ENCODE results near the gene COX8A. TPM values are rescaled to one million over a fixed set of nuclear protein-coding genes. Genes with fewer than 3 reads are reported as not detected.
A peak's percentile ranks its signal among the peaks of the same experiment; 100 is the strongest.

The COX8A gene
- total and polyA plus RNA-seq, 10 of the 15 experiments (the other 5 are each of a cell fraction or from before 2014, with no cell fraction given) = 243 to 1,476 (median 522) TPM

DNA sequence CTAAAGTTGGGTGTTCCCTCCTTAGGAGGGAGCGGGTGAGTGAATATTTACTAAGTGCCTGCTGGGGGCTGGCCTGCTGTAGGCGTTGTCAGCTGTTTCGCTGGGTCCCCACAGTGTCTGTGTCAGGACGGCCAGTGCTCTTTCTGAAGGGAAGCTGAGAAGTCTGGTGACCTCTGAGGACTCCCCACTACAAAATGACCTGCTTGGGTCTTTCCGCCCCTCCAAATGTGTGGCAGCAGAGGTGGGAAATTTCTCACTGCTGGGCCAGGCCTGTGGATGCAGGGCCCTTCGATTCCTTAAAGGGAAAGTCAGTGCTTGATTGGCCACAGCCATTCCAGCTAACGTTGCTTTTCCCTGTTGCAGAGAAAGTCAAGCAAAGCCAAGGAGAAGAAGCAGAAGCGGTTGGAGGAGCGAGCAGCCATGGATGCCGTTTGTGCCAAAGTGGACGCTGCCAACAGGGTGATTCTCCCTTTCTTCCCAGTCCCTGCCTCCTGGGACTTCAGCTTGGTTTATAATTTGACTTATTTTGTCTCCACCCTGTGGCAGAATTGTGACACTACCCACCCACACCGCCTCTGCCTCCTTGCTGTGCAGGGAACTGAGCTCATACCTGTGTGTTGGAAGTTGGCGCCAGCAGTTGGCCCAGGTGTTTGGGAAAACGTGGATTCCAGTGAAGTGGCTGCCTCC lies 28.8 kb upstream of the COX8A start:
- FAIRE-seq (peak; percentile 23), ATAC-seq (peak; percentile 94), DNase-seq (ENCODE audit: low read depth, low spot score) (no peak)
- ChIA-PET CTCF (interaction anchor here (0.6 to 12.7 kb wide), 35 partner anchors 9 to 467 kb away, joined by 3 to 271 read pairs (median 4); partner anchors contain the start of genes ATL3, MARK2, RCOR2 and ZFTA), SMC1A (ENCODE audit: uncharacterized antibody, unreplicated experiment) (interaction anchor here (0.7 to 11.4 kb wide), 18 partner anchors 11 to 396 kb away, joined by 3 to 234 read pairs (median 4); partner anchors contain the start of genes MARK2, RCOR2 and ZFTA), RAD21 (ENCODE audit: unreplicated experiment) (interaction anchor here (0.9 to 6.0 kb wide), 13 partner anchors 10 to 220 kb away, joined by 3 to 101 read pairs (median 4); partner anchors contain the start of genes MARK2 and ZFTA), POLR2A (interaction anchor here (0.5 to 1.8 kb wide), 3 partner anchors 28 to 108 kb away, joined by 4 to 8 read pairs (median 4); partner anchors contain the start of gene RCOR2)
- no peaks in the 10 kb centered on the region for H3K27me3 ChIP-seq (replicated peaks in 1 of 2; ENCODE audit: control insufficient read depth in 2 of 2, insufficient read depth in 2 of 2, low read length in 1 of 2)
- H3K36me3 ChIP-seq (ENCODE audit: control insufficient read depth in 2 of 2, insufficient read depth in 2 of 2, low read length in 1 of 2) = peaks cover 8 to 14% of the 10 kb centered on the region in 2 experiments; a peak in 3 of 4 replicates
- no peak overlapping the region for H3K4me3 ChIP-seq
- H3K9ac ChIP-seq (ENCODE audit: control insufficient read depth, insufficient read depth, low read length) = no peak overlapping the region
- in situ Hi-C loops (cut with MboI) = loop anchor here (5.0 kb wide), 1 partner anchor 108 kb away; the partner anchor contains the start of gene MARK2
- WGBS (ENCODE audit: insufficient coverage, insufficient replicate concordance, low lambda C conversion rate, missing lambda C conversion rate) = 49% methylated on average over 14 of the region's 14 CpGs
- no peaks in the 10 kb centered on the region for H3K9me3 ChIP-seq (replicated peaks; ENCODE audit: control insufficient read depth, insufficient read depth, low read length)
- intact Hi-C loops (cut with micrococcal nuclease; ENCODE audit: unreplicated experiment) = loop anchor here (1.0 kb wide), 1 partner anchor 108 kb away; no protein-coding TSS in a partner anchor
- BruUV-seq (replicated peaks) = no TSS peak
- H3K27ac ChIP-seq (ENCODE audit: control insufficient read depth, insufficient read depth) = no peak overlapping the region
- H2AFZ ChIP-seq (ENCODE audit: control insufficient read depth, low read depth, low read length) = no peak overlapping the region
- H3K4me1 ChIP-seq (ENCODE audit: control insufficient read depth, insufficient read depth, low read length) = peaks cover 16% of the 10 kb centered on the region
- no peaks in the 10 kb centered on the region for H4K20me1 ChIP-seq (ENCODE audit: control insufficient read depth, insufficient read depth)
- no peak overlapping the region for H3K4me2 ChIP-seq (ENCODE audit: control insufficient read depth, insufficient read depth)
- H3K79me2 ChIP-seq (ENCODE audit: control insufficient read depth, insufficient read depth, low read length) = peaks cover 26% of the 10 kb centered on the region
- TF ChIP-seq ZNF384 (IDR thresholded peaks at IDR 0.05; ENCODE audit: borderline replicate concordance, low read depth, low read length) = no peak
- TF ChIP-seq NBN (IDR thresholded peaks at IDR 0.05) = 0 out of 2 replicates have a peak, but pooled peaks have one; percentile 34
- TF ChIP-seq RELB (IDR thresholded peaks at IDR 0.05; ENCODE audit: low read depth) = 0 out of 2 replicates have a peak, but pooled peaks have one; percentile 23
- TF ChIP-seq MEF2B (IDR thresholded peaks at IDR 0.05; ENCODE audit: partially characterized antibody, poor library complexity, severe bottlenecking) = peak; percentile 77
- no peak for TF ChIP-seq MLLT1 (IDR thresholded peaks at IDR 0.05)
- no peak for TF ChIP-seq SMARCA5 (IDR thresholded peaks at IDR 0.05)
- TF ChIP-seq, protein P1, sequence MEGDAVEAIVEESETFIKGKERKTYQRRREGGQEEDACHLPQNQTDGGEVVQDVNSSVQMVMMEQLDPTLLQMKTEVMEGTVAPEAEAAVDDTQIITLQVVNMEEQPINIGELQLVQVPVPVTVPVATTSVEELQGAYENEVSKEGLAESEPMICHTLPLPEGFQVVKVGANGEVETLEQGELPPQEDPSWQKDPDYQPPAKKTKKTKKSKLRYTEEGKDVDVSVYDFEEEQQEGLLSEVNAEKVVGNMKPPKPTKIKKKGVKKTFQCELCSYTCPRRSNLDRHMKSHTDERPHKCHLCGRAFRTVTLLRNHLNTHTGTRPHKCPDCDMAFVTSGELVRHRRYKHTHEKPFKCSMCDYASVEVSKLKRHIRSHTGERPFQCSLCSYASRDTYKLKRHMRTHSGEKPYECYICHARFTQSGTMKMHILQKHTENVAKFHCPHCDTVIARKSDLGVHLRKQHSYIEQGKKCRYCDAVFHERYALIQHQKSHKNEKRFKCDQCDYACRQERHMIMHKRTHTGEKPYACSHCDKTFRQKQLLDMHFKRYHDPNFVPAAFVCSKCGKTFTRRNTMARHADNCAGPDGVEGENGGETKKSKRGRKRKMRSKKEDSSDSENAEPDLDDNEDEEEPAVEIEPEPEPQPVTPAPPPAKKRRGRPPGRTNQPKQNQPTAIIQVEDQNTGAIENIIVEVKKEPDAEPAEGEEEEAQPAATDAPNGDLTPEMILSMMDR (IDR thresholded peaks at IDR 0.05 in 2 of 3, conservative IDR thresholded peaks at IDR 0.05 in 1 of 3; ENCODE audit: control insufficient read depth in 2 of 3, extremely low read depth in 1 of 3, insufficient read depth in 1 of 3, low read depth in 3 of 3, low read length in 3 of 3) = peak; percentile 61 to 81 (median 69); a peak in 5 of 6 replicates
- peak; percentile 63; the same call in 1 of the 2 replicates for TF ChIP-seq IKZF1 (conservative IDR thresholded peaks at IDR 0.05)
- no peak for TF ChIP-seq ZNF217 (IDR thresholded peaks at IDR 0.05)
- no peak for TF ChIP-seq KDM1A (IDR thresholded peaks at IDR 0.05; ENCODE audit: borderline replicate concordance)
- TF ChIP-seq IKZF2 (IDR thresholded peaks at IDR 0.05) = peak; percentile 27 to 33; a peak in 1 of 4 replicates
- no peak for TF ChIP-seq TAF1 (IDR thresholded peaks at IDR 0.05; ENCODE audit: borderline replicate concordance, low read depth, low read length)
- TF ChIP-seq RAD21 (IDR thresholded peaks at IDR 0.05; ENCODE audit: insufficient read depth, low read depth, low read length) = peak; percentile 65
- peak; percentile 69; the same call in 1 of the 2 replicates for TF ChIP-seq SMC3 (IDR thresholded peaks at IDR 0.05; ENCODE audit: borderline replicate concordance, low read length)
